Left ventricle myocardium superior (tissue), 1 donor: Measurements from ENCODE around the gene FBXO24. TPM values are rescaled to one million over a fixed set of nuclear protein-coding genes. Genes with fewer than 3 reads are reported as not detected.
A peak's percentile ranks its signal among the peaks of the same experiment; 100 is the strongest.

Experiments used
- ATAC-seq: fragments of 200-7000 bp; cut with Tn5 transposase; one replicate; pipeline ENCODE4 v1.9.1; 2020; ENCODE audit warnings: mild to moderate bottlenecking, moderate library complexity
- DNase-seq: peaks from one replicate; pipeline ENCODE4 v3.0.0-alpha.2; 2020
- intact Hi-C: fragments of 100-400 bp; cut with micrococcal nuclease; formaldehyde crosslinking; loops from one replicate; pipeline ENCODE4 v1.11.0; 2022
- total RNA-seq: library from RNA; stranded (reverse); fragmentation: NEBNext Ultra II Directional; extraction: Animal tissue kit (Norgen Biotek cat#: 25700); gene quantifications from one replicate; pipeline ENCODE4 v1.2.1, GENCODE V29; 2021
- donor health status: DM: no; HTN: yes; CAD: no; lungs with severe emphysema.

The FBXO24 gene
- total RNA-seq, 1 donor from 2014 or later = 0.77 TPM

DNA sequence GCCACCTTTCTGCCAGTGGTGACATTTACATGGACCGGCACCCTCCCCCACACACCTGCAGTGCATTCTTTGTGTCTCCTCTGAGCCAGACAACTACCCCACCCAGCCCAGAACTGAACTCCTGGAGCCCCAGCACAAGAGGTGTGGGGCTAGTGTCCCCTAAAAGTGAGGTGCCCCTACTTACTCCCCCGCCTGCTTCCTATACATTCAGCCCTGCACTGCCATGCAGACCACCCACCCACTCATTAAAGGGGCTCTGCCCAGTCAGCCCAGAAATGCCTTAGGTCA, 14.4 kb upstream of the FBXO24 start:
- ATAC-seq (no peak), DNase-seq (no peak)
- intact Hi-C loops = no loop called here

DNA sequence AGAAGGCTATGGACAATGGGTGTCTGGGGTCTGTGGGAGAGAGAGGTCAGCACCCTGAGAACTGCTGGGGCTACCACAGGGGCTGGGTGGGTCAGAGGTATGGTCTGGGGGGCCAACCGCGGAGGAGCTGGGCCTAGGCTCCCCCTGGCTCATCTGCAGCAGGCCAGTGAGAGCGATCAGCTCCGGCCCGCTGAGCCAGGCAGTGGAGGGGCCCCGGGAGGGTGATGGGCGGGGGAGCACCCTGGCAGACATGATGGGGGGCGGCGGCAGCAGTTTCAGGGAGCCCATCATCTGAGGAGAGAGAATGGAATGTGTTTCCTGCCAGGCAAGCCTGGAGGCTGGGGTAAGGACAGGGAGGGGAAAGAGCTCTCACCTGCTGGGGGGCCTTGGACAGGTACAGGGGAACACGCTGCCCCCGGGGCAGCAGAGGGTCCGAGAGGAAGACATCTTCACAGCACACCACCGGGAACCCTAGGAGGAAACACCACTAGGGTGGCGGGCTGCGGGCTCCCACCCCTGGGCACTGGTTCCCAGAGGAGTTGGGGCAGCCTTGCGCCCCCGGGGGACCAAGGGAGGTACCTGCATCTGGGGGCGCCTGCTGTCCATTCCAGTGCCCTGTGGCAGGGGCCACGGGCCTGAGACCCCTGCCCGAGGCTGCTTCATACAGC, 13.7 kb upstream of the FBXO24 start:
- intact Hi-C loops = no loop called here

GRCh38 chr7:100572949-100573675, 13.0 kb upstream of the FBXO24 start:
- no peak for ATAC-seq
- intact Hi-C loops = no loop called here

More for the DNA sequence above, 13.7 kb upstream of the FBXO24 start:
- DNase-seq (no peak), ATAC-seq (no peak)

GRCh38 chr7:100573691-100574361, 12.3 kb upstream of the FBXO24 start, which contains the start of gene SAP25:
Gene SAP25 (minus strand): TSS chr7:100573900. CDS start chr7:100573742, 158 bp downstream.
- DNase-seq (no peak), ATAC-seq (no peak)
- intact Hi-C loops = no loop called here

More at GRCh38 chr7:100572949-100573675, 13.0 kb upstream of the FBXO24 start:
- DNase-seq = no peak

DNA sequence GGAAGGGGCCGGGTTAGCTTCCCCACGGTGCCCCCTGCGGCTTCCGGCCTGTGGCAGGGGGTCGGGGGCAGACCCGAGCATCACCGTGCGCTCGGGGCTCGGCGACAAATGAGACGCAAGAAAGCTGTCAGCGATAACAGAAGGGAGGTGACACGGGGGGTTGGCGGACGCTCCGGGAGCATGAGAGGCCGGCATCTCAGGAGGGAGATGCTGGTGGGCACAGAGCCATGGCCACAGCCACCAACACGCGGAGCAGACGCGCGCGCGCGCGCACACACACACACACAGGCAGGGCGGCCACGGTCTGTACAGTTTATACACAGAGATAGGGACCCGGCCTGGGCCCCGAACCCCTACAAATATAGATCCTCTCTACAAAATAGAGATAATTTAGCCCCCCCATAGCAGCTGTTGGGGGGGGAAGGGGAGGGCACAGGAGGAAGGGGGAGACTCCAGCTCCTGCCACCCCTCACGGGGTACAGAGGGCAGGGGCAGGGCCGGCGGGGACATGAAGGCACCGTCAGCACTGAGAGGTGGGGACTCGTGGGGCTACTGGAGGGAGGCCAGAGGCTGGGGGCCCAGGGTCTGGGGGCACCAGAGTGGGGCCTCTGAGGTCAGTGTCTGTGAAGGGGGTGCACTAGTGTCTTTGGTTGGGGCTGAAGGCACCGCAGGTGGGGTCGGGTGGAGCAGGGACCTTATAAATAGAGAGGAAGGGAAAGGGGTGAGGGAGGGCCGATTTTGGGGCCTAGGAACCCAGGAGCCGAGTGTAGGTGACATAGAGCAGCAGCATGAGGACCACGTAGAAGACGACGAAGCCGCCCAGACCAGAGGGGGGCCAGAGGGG, 11.5 kb upstream of the FBXO24 start:
- DNase-seq (no peak), ATAC-seq (no peak)
- intact Hi-C loops = no loop called here

DNA sequence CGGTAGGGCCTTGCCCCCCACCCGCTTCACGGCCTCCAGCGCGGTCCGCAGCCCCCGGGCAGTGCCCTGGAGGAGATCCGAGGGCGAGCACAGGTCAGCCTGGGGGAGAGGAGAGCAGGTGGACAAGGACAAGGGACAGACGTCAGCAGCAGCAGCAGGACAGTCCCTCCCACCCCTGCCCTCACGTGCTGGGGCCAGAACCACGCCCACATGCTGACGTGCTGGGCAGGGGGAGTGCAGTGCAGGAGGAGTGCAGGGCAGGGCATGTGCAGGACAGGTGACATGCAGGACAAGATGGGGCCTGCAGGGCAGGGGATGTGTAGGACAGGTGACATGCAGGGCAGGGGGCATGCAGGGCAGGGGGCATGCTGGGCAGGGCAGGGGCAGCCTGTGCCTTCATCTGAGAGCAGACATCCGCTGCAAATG, 10.9 kb upstream of the FBXO24 start:
- DNase-seq (no peak), ATAC-seq (no peak)
- intact Hi-C loops = no loop called here

- DNase-seq (no peak), ATAC-seq (no peak)
- intact Hi-C loops = no loop called here
Observed at GRCh38 chr7:100575746-100576383, 10.3 kb upstream of the FBXO24 start.

DNA sequence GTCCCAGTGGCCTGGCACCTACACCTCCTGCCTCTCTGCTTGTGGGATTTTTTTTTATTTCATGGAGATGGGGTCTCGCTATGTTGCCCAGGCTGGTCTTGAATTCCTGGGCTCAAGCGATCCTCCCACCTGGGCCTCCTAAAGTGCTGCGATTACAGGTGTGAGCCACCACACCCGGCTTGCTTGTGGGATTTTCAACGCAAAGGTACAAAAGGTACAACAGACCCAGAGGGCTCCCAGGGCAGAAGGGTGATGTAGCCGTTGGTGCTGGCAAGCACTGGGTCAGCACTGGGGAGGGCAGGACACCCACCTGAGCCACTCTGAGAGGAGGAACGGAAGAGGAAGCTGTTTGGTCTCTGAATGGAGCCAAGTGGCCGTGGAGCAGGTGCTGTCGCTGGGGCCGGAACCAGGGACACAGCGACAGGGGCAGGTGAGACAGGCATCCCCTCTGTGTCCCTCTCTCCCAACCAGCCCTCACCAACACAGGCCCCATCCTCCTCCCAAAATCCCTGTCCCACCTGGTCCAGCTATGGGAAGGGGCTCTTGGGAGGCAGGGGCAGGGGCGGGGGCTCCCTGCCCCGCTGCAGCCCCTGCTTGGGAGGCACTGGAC, 9.6 kb upstream of the FBXO24 start:
- intact Hi-C loops = no loop called here
- DNase-seq (no peak), ATAC-seq (no peak)

- intact Hi-C loops = no loop called here
- no peak for ATAC-seq
- DNase-seq = no peak
Observed at GRCh38 chr7:100577103-100577502, 9.0 kb upstream of the FBXO24 start.

DNA sequence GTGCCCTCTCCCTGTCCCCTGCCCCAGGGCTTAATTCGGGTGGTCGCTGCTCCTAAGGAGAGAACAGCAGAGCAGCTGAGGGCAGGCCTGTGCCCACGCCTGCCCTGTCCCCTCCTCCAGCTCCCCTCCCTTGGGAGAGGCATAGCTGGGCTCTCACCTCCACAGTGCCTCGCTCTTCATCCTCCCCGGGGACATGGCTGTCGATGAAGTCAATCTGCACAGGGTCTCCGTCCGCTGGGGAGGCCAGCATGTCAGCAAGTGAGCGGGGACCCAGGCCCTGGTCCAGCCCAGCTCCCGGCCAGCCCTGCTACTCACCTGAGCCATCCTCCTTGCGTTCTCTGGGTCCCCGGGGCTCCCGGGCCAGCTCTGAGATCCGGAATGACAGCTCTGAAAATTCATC, 8.6 kb upstream of the FBXO24 start:
- DNase-seq = no peak
- intact Hi-C loops = no loop called here
- no peak for ATAC-seq

GRCh38 chr7:100578246-100579183, 7.6 kb upstream of the FBXO24 start:
- ATAC-seq = no peak
- no peak for DNase-seq
- intact Hi-C loops = no loop called here

DNA sequence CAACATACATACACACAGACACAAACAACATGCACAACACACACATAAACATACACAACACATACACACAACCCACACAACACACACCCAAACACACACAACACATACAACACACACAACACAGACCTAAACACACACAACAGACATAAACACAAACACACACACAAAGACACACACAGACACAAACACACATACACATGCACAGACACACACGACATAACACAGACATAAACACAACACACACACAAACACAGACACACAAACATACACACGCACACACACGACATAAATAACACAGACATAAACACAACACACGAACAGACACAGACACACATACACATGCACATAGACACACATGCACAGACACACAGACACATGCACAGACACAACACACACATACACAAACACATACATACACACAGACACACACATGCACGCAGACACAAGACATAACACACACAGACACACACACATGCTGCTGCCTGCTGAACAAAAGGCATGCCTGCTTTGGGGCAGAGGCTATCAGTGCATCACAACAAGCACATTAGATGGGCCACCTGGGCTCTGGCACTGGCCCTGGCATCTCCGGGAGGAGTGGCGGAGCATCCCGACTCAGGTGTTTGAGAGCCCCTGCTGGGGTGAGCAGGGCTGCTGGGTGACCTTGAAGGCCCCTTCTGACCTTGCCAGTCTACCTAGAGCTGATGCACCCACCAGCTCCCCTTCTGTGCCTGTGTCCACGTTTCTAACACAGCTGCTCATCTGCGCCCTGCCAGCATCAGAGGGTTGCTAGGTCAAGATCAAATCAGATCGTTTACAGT, 5.5 kb upstream of the FBXO24 start:
- no peak for ATAC-seq
- DNase-seq = peak; percentile 29
- intact Hi-C loops = no loop called here

DNA sequence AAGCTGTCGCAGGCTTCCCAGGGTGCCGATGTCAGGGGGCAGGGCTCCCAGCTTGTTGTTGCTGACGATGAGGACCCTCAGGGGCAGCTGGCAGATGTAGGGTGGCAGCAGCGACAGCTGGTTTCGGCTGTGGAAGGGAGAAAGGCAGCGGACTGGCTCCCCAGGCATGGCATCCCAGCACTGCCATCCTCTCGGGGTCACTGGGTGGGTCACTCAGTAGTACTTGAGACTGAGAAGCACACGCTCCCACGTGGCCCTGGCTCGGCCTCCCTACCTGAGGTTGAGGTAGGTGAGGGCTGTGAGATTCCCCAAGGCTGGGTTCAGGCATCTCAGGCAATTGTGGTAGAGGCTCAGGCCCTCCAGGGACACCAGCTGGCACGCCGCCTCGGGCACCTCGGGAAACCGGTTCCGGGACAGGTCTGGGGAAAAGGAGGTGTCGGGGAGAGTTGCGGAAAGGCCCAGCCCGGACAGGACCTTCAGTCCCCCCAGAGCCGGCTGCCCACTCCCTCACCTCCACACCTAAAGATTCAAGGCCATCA, 4.0 kb upstream of the FBXO24 start:
- DNase-seq (no peak), ATAC-seq (no peak)
- intact Hi-C loops = no loop called here

- no peak for DNase-seq
- intact Hi-C loops = no loop called here
- ATAC-seq = no peak
Observed at GRCh38 chr7:100582650-100583049, 3.5 kb upstream of the FBXO24 start.

GRCh38 chr7:100583132-100584053, 2.7 kb upstream of the FBXO24 start:
- ATAC-seq (no peak), DNase-seq (peak; percentile 74)
- intact Hi-C loops = no loop called here
